ENCODE results near the gene NYAP2.

The NYAP2 gene

DNA sequence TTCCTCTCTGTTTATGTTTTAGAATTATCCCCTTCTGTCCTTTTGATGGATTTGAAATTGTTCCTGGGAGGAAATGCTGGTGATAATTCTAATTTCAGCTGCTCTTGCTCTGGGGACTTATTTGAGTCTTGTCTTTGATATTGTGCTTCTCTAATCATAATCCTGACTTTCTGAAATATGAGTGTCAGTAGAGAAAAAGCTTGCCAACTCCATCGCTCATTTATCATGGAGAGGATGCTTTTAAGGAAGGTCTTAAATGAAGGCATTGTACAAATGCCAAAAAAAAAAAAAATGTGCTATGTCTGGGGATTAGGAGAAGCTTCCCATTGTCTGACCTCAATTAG, 159.5 kb downstream of the NYAP2 start:
- DNase-seq (ENCODE audit: low spot score), result no peak

DNA sequence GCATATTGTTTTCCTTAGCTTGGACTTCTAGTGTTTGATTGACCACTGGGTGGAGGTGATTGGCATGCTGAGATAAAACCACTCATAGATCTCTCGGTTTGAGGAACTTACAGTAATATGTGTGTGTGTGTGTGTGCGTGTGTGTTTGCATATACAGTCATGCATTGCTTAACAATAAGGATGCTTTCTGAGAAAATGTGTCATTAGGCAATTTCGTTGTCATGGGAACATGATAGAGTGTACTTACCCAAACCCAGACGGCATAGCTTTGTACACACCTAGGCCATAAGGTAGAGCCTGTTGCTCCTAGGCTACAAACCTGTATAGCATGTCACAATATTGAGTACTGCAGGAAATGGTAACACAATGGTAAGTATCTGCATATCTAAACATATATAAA, 167.3 kb downstream of the NYAP2 start:
- no peak for DNase-seq (ENCODE audit: low spot score)

DNA sequence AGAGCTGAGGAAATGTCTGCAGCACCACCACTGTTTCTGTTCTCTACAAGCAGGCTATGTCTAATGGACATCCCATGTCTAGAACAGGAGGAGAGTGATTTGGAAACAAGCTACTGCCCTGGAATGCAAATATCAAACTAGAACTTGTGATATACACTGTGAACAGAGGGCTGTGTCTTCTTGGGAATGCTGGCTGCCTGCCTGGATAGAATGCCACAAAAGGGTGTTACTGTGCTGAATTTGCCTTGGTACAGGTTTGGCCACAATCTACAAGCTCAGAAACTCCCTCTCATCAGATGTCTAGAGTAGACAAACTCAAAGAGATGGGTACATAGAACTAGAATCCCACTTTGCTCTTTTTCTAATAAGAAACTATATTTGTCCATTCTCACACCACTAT, 170.5 kb downstream of the NYAP2 start:
- no peak for DNase-seq (ENCODE audit: low spot score)

DNA sequence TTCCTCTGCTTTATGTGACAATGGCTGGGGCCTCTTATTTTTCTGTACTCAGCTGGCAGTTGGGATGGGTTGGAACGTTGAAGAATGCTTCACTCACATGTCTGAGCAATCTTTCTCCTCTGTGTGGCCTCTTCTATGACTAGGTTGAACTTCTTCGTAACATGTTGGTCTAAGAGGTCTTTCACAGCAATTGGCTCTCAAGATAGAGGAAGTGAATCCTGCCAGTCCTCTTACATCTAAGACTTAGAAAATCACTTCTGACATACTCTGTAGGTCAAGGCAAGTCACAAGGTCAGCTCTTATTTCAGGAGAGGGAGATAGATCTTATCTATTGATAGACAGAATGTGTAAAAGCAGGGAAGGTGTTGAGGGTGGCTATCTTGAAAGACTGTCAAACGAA, 174.1 kb downstream of the NYAP2 start:
- no peak for DNase-seq (ENCODE audit: low spot score)

DNA sequence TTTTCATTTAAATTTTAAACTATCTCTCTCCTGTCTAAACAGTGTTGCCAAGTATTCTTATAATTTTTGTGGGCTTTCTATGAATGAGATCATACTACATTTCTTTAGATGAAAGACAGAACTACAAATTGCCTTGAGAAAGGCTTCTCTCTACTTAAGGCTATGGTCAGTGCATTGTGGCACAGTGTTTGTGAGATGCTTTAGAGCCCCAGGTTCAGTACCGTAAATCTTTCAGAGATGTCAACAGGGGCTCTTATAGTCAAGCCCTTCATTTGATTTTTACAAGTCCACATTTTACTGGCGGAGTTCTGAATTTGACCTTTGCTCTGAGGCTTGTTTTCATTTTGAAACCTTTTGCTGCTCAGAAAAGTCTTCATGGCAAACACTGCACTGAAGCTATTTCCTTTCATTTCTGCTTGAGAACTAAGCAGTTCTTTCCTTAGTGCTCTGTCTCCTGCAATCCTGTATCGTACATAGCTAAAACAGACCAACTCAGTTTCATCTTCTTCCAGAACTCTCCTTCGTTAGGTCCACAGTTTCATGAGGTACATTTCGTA, 175.2 kb downstream of the NYAP2 start:
- no peak for DNase-seq (ENCODE audit: low spot score)

DNA sequence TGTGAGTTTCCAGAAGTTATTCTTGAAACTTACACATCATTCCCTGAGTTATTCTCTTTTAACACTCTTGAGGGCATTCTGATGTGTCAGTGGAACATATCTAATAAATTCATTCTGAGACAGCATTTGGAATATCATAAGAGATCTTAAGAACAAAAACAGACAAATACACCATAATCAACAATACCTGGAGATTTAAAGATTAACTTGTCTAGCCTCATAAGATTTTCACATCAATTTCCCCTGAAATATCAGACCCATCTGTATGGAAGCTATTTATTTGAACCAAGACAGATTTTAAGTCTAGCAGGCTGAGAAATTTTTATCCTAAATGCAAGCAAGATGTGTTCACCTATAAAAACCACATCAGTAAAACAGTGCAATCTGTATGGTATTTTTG, 181.6 kb downstream of the NYAP2 start:
- no peak for DNase-seq (ENCODE audit: low spot score)

DNA sequence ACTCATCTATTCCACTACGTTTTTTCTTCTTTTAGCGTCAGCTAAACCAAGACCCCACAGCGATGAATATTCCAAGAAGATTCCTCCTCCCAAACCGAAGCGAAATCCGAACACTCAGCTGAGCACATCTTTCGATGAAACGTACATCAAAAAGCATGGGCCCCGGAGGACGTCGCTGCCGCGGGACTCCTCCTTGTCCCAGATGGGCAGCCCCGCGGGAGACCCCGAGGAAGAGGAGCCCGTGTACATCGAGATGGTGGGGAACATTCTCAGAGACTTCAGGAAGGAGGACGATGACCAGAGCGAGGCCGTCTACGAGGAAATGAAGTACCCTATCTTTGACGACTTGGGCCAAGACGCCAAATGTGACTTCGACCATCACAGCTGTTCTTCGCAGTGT, 182.4 kb downstream of the NYAP2 start:
- DNase-seq (ENCODE audit: low spot score), result no peak

DNA sequence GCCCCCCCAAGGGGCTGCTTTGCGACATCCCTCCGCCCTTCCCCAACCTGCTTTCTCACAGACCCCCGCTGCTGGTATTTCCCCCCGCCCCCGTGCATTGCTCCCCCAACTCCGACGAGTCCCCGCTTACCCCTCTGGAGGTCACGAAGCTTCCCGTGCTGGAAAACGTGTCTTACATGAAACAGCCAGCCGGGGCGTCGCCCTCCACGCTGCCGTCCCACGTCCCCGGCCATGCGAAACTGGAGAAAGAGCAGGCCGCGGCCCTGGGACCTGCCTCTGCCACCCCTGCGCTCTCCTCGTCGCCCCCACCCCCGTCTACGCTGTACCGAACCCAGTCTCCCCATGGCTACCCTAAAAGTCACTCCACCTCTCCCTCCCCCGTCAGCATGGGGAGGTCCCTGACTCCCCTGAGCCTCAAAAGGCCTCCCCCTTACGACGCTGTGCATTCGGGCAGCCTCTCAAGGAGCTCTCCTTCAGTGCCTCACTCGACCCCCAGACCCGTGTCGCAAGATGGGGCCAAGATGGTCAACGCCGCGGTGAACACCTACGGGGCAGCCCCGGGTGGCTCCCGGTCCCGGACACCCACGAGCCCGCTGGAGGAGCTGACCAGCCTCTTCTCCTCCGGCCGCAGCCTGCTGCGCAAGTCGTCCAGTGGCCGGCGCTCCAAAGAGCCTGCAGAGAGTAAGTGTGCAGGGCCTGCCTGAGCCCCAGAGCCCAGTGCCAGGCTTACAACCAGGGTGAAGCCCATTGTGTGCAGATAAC, 183.0 kb downstream of the NYAP2 start:
- DNase-seq (ENCODE audit: low spot score), result no peak

DNA sequence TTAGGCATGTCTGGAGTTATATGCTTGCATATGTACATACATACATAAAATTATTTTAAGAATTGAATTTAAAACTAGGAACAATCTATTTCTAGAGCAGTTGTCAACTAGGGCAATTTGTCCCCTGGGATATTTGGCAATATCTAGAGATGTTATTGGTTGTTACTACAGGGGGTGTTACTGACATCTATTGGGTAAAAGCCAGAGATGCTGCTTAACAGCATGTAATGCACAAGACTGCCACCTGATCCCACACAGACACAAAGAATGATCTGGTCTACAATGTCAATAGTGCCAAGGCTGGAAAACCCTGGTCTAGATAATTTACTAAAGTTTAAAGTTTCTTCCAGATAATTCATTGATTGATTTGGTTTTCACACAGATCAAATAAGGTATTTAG, 185.3 kb downstream of the NYAP2 start:
- no peak for DNase-seq (ENCODE audit: low spot score)

DNA sequence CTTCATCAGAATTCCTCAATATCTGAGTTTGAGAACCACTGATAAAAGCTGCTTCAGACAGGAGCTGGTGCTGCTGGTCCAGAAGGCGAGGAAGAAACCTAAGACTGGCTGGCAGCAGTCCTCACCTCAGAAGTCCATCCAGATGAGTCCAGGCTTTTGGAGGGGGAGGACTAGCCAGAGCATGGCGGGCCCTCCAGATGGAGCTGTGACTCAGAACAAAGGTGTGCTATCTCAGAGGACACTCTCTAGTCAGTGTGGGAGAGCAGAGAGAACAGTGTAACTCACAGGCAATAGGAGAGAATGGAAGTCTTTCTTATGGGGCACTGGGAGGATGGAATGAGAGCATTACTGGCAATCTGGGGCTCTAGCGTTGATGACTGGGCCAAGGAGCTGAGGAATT, 191.4 kb downstream of the NYAP2 start:
- no peak for DNase-seq (ENCODE audit: low spot score)

DNA sequence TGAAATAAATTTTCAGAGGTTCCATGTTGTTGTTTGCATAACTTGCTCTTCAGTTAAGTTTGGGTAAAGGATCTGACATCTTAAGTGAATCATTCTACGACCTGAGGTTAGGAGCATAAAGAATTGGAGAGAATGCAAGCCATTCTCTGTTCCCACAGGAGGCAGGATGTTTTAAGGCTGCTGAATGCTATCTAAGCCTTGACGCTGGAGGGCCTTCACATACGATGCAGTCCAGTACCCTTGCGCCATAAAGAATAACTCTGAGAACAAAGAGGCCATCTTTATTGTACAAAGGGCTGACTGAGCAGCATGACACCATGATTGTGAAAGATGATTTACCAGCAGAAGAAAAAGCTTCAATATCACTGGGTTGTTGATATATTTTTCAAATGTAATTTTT, 198.4 kb downstream of the NYAP2 start:
- DNase-seq (ENCODE audit: low spot score), result no peak

DNA sequence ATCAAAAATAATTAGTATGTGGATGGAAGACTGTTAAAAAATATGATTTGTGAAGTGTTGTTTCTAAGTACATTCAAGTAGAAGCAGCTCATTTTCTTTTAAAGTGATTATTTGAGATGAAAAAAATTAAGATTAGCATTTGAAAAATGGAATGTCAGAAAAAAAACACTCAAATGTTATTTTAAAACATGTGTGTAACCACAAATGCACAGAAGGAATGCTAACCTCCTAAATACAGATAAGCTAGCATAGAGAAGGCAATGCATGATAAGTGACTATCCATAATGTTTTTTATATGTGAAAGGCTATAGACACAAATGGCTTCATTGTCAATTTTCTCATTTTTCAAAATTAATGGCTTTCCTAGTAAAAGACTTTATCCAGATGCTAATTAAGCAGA, 198.9 kb downstream of the NYAP2 start:
- DNase-seq (ENCODE audit: low spot score), result no peak

DNA sequence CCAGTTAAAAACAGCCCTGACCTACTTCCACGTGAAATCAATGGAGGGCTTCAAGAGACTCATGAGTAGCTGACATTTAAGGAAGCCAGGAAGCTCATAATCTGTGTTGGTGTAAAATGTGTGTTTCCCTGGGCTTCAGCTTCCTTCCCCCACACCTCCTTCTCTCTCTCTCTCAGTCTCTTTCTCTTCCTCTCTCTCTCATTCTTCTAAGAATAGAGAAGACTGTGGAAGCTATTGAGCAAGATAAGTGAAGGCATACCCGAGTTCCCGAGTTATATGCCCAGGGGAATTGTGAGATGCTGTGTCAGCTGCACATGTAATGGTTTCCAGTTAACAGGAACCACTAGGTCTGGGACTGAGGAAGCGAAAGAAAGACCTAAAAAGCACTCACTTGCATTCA, 199.4 kb downstream of the NYAP2 start:
- DNase-seq (ENCODE audit: low spot score), result no peak

DNA sequence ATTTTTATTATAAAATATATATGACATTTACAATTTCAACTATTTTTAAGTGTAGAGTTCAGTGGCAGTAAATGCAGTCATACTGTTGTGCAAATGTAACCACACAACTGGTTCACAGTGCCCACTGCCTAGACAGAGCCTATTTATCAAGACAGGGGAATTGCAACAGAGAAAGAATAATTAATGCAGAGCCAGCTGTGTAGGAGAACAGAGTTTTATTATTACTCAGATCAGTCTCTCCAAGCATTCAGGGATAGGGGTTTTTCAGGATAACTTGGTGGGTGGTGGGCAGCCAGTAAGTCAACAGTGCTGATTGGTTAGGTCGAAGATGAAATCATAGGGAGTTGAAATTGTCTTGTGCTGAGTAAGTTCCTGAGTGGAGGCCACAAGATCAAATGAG, 200.3 kb downstream of the NYAP2 start:
- no peak for DNase-seq (ENCODE audit: low spot score)

DNA sequence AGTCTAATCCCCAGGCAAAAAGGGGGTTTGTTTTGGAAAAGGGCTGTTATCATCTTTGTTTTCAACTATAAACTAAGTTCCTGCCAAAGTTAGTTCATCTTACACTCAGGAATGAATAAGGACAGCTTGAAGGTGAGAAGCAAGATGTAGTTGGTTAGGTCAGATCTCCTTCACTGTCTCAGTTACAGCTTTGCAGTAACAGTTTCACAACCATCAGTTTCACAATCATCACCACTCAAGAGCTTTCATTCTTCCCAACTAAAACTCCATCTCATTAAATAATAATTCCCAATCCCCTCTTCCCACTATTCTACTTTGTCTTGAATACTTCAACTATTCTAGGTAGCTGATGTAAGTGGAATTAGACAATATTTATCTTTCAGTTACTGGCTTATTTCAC, 200.9 kb downstream of the NYAP2 start:
- DNase-seq (ENCODE audit: low spot score), result no peak

DNA sequence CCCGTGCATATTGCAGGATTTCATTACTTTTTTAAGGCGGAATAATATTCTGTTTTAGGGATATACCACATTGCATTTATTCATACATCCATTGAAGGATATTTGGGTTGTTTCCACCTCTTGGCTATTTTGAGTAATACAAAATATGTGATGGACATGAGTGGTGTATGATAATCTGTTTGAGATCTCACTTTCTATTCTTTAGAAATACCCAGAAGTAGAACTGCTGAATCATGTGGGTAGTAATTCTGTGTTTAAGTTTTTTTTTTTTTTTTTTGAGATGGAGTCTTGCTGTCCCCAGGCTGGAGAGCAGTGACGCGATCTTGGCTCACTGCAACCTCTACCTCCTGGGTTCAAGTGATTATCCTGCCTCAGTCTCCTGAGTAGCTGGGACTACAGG, 201.4 kb downstream of the NYAP2 start:
- no peak for DNase-seq (ENCODE audit: low spot score)

DNA sequence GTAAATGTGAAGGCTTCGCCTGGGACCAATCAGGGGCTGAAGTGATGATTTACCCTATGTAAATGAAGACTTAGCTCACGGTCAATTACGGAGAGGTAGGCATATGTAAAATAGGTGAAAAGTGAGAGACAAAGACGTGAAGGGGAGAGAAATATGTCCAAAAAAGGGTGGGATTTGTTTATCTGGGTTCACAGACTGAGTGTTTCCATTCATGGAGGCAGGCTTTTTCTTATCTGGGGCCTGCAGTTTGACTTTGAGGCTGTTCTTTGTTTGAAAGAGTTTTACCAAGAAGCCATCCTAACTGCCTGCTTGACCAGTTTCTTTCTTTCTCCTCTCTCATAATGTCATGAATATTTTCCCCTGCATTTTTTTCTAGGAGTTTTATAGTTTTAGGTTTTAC, 202.7 kb downstream of the NYAP2 start:
- no peak for DNase-seq (ENCODE audit: low spot score)

DNA sequence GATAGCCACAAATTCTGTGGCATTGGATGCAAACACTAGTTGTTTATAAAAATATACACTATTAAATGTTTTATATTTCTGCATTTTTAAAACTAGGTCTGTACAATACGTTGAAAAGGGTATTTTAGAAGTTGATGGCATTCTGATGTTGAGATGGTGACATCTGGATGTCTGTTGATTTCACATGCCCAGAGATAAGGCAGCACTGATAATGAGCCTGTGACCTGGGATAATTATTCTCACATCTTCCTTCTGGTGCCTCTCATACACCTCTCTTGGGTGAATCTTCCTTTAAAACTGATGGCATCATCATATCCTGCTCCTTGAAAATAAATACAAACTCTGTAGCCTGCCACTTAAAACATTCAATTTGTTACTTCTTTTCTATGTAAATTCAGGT, 208.6 kb downstream of the NYAP2 start:
- DNase-seq (ENCODE audit: low spot score), result no peak

DNA sequence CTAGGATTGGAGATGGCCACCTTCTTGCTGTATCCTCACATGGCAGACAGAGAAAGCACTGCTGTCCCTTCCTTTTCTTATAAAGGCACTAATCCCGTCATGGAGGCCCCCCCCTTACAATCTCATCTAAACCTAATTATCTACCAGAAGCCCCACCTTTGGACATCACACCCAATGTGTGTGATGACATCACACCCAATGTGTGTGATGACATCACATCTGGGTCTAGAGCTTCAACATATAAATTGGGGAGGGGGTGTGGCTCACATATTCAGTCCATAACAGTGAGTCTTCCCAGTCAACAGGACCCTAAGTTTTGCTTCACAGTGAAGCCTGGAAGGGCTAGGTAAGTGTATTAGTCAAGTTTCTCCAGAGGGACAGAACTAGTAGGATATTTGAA, 213.1 kb downstream of the NYAP2 start:
- DNase-seq (ENCODE audit: low spot score), result no peak

DNA sequence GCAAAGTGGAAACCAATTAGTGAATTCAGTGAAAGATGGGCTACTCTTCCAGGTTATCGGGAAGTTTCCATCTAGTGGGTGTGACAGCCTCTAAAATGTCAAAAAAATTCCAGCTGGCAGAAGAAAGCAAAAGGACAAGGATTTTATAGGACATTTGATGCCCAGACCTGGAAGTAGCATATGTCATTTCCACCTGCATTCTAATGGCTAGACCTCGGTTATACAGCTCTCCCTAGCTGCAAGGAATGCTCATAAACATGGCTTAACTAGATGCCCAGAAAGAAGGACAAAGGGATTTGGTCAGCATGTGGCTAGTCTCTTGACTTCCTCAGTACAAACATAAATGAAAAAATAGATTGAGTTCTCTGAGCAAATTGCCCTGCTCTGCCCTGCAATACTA, 215.4 kb downstream of the NYAP2 start:
- DNase-seq (ENCODE audit: low spot score), result no peak

DNA sequence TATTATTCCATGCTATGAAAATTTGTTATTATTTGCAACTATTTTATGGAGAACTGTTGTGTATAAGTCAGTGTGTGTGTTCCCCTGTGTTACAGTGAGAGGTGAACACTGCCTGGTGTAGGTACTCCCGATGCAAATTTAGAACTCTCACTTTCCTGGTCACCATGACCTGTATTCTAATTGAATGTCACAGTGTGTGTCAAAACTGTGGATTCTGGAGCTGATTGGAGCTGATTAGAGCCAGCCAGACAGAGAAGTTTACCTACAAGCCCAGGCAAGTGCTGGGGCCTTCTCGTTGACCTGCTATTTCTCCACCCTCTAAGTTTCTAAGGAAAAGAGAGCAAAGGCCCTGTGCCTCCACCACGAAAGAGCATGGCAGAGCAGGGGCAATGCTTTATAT, 216.0 kb downstream of the NYAP2 start:
- DNase-seq (ENCODE audit: low spot score), result no peak

DNA sequence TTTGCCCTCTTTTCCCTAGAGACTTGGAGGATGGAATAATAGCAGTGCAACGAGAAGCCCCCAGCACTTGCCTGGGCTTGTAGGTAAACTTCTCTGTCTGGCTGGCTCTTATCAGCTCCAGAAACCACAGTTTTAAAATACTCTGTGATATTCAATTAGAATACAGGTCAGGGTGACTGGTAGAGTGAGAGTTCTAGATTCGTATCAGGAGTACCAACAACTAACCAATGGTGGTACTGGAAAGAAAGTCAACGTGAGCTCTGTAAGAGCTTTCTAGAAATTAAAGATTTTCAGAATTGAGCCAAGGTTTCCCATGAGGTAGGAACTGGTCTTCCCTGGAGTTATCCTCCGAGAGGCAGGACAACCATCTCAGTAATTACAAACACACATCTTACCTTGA, 216.9 kb downstream of the NYAP2 start:
- DNase-seq (ENCODE audit: low spot score), result no peak

DNA sequence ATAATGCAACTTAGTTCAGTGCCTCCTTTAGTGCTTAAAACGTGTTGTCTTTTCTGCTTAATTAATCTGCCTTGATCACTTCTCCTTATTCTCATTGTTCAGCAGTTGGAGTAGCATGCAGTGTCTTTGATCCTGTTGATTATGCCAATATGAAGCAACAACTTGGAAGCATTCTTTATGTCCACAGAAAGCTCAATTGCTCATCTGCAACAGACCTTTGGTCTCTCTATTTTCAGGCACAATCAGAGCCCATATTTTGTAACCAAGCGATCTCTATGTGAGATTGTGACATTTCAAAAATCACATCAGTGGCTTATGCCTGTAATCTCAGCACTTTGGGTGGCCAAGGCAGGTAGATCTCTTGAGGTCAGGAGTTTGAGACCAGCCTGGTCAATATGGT, 217.3 kb downstream of the NYAP2 start:
- no peak for DNase-seq (ENCODE audit: low spot score)

DNA sequence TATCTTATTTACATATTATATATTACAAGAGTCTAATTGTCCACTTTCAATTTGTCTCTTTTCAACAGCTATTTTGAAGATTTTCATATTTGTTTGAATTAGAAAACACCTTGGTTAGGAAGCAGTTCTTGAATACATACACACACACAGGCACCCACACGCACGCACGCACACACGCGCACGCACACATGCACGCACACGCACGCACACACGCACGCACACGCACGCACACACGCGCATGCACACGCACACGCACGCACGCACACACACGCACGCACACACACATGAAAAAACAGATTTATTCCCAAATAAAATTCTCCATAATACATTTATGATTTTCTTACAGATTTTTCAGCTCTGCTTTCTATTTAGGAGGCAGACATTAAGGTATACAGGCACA, 220.7 kb downstream of the NYAP2 start:
- DNase-seq (ENCODE audit: low spot score), result no peak

Measured in AG08396 (cell line).